ENCODE measurements around the gene PRRT2. TPM values are rescaled to one million over a fixed set of nuclear protein-coding genes. Genes with fewer than 3 reads are reported as not detected.

PRRT2 gene
- total and polyA plus RNA-seq, 10 of the 15 experiments (the other 5 are each of a cell fraction or from before 2014, with no cell fraction given), result 0.08 to 0.49 (median 0.12) TPM; not detected in 4

- H3K4me2 ChIP-seq (ENCODE audit: control insufficient read depth, insufficient read depth), result peak overlapping the region; percentile 96
- ChIA-PET CTCF (interaction anchor here (1.0 to 8.3 kb wide), 4 partner anchors 13 to 194 kb away, joined by 4 to 99 read pairs (median 14); no protein-coding TSS in a partner anchor), RAD21 (ENCODE audit: unreplicated experiment) (interaction anchor here (0.6 to 7.9 kb wide), 6 partner anchors 14 to 837 kb away, joined by 3 to 51 read pairs (median 6); partner anchors contain the start of gene LAT), SMC1A (ENCODE audit: uncharacterized antibody, unreplicated experiment) (interaction anchor here (0.9 to 7.8 kb wide), 2 partner anchors 27 to 211 kb away, joined by 4 to 48 read pairs; no protein-coding TSS in a partner anchor), POLR2A (interaction anchor here (0.5 to 5.5 kb wide), 12 partner anchors 10 to 1364 kb away, joined by 3 to 40 read pairs (median 5); partner anchors contain the start of genes ALDOA, C16orf54, CDIPT and KIF22)
- H2AFZ ChIP-seq (ENCODE audit: control insufficient read depth, low read depth, low read length), result no peak overlapping the region
- H3K36me3 ChIP-seq (ENCODE audit: control insufficient read depth in 2 of 2, insufficient read depth in 2 of 2, low read length in 1 of 2), result peaks cover 0 to 2% of the 10 kb centered on the region in 2 experiments; a peak in 1 of 4 replicates
- in situ Hi-C loops (cut with MboI) (no loop called here), intact Hi-C loops (cut with micrococcal nuclease; ENCODE audit: unreplicated experiment) (loop anchor here (5.0 kb wide), 1 partner anchor 41 kb away; the partner anchor contains the start of gene CDIPT)
- no peak for TF ChIP-seq IRF5 (IDR thresholded peaks at IDR 0.05; ENCODE audit: borderline replicate concordance)
- DNase-seq (ENCODE audit: low read depth, low spot score) (no peak), FAIRE-seq (no peak), ATAC-seq (no peak)
- H3K9me3 ChIP-seq (replicated peaks; ENCODE audit: control insufficient read depth, insufficient read depth, low read length), result no peaks in the 10 kb centered on the region
- H3K4me3 ChIP-seq, result peak overlapping the region; percentile 94
- 63% methylated on average over 7 of the region's 7 CpGs for WGBS (ENCODE audit: insufficient coverage, insufficient replicate concordance, low lambda C conversion rate, missing lambda C conversion rate)
- no peaks in the 10 kb centered on the region for H3K27me3 ChIP-seq (replicated peaks in 1 of 2; ENCODE audit: control insufficient read depth in 2 of 2, insufficient read depth in 2 of 2, low read length in 1 of 2)
- peaks cover 65% of the 10 kb centered on the region for H3K79me2 ChIP-seq (ENCODE audit: control insufficient read depth, insufficient read depth, low read length)
- H3K4me1 ChIP-seq (ENCODE audit: control insufficient read depth, insufficient read depth, low read length), result peaks cover 22% of the 10 kb centered on the region
- peak overlapping the region; percentile 91 for H3K27ac ChIP-seq (ENCODE audit: control insufficient read depth, insufficient read depth)
- H4K20me1 ChIP-seq (ENCODE audit: control insufficient read depth, insufficient read depth), result 0 out of 2 replicates have a peak, but pooled peaks cover 3% of the 10 kb centered on the region
- BruUV-seq (replicated peaks), result no TSS peak
- peak overlapping the region; percentile 91 for H3K9ac ChIP-seq (ENCODE audit: control insufficient read depth, insufficient read depth, low read length)
These were observed 9.7 kb downstream of the PRRT2 start for GRCh38 chr16:29821643-29822115.

- FAIRE-seq (no peak), DNase-seq (ENCODE audit: low read depth, low spot score) (no peak), ATAC-seq (no peak)
- Histone ChIP-seq H3K9ac (ENCODE audit: control insufficient read depth, insufficient read depth, low read length) (peak overlapping the region; percentile 46; the same call in 1 of the 2 replicates), H3K4me2 (ENCODE audit: control insufficient read depth, insufficient read depth) (peak overlapping the region; percentile 70), H3K4me1 (ENCODE audit: control insufficient read depth, insufficient read depth, low read length) (peaks cover 13% of the 10 kb centered on the region), H3K4me3 (no peak overlapping the region), H3K27ac (ENCODE audit: control insufficient read depth, insufficient read depth) (peak overlapping the region; percentile 16), H3K9me3 (replicated peaks; ENCODE audit: control insufficient read depth, insufficient read depth, low read length) (no peaks in the 10 kb centered on the region), H3K27me3 (replicated peaks in 1 of 2; ENCODE audit: control insufficient read depth in 2 of 2, insufficient read depth in 2 of 2, low read length in 1 of 2) (no peaks in the 10 kb centered on the region), H2AFZ (ENCODE audit: control insufficient read depth, low read depth, low read length) (no peak overlapping the region), H4K20me1 (ENCODE audit: control insufficient read depth, insufficient read depth) (0 out of 2 replicates have a peak, but pooled peaks cover 3% of the 10 kb centered on the region), H3K79me2 (ENCODE audit: control insufficient read depth, insufficient read depth, low read length) (peaks cover 49% of the 10 kb centered on the region), H3K36me3 (ENCODE audit: control insufficient read depth in 2 of 2, insufficient read depth in 2 of 2, low read length in 1 of 2) (no peaks in the 10 kb centered on the region; a peak in 1 of 4 replicates)
- RAD21 ChIA-PET (ENCODE audit: unreplicated experiment), result interaction anchor here (1.1 kb wide), 1 partner anchor 23 kb away, joined by 4 read pairs; no protein-coding TSS in a partner anchor
- SMC1A ChIA-PET (ENCODE audit: uncharacterized antibody, unreplicated experiment), result interaction anchor here (1.6 kb wide), 1 partner anchor 24 kb away, joined by 12 read pairs; no protein-coding TSS in a partner anchor
- in situ Hi-C loops (cut with MboI) (no loop called here), intact Hi-C loops (cut with micrococcal nuclease; ENCODE audit: unreplicated experiment) (loop anchor here (5.0 kb wide), 1 partner anchor 38 kb away; the partner anchor contains the start of gene CDIPT)
- 77% methylated on average over 7 of the region's 7 CpGs for WGBS (ENCODE audit: insufficient coverage, insufficient replicate concordance, low lambda C conversion rate, missing lambda C conversion rate)
- POLR2A ChIA-PET, result interaction anchor here (0.5 to 1.5 kb wide), 5 partner anchors 17 to 160 kb away, joined by 3 to 7 read pairs (median 3); no protein-coding TSS in a partner anchor
- no TSS peak for BruUV-seq (replicated peaks)
- CTCF ChIA-PET, result interaction anchor here (0.6 to 6.4 kb wide), 3 partner anchors 17 to 33 kb away, joined by 3 to 55 read pairs (median 3); no protein-coding TSS in a partner anchor
- TF ChIP-seq NR2C1 (IDR thresholded peaks at IDR 0.05), result no peak
- TF ChIP-seq HSF1 (IDR thresholded peaks at IDR 0.05; ENCODE audit: low read depth, low read length), result no peak
- TF ChIP-seq MEF2B (IDR thresholded peaks at IDR 0.05; ENCODE audit: partially characterized antibody, poor library complexity, severe bottlenecking), result no peak
- no peak for TF ChIP-seq CHD2 (IDR thresholded peaks at IDR 0.05; ENCODE audit: borderline replicate concordance, low read depth, low read length)
- TF ChIP-seq E2F8 (IDR thresholded peaks at IDR 0.05; ENCODE audit: low read depth, partially characterized antibody), result no peak
- TF ChIP-seq ESRRA (IDR thresholded peaks at IDR 0.05; ENCODE audit: low read length), result no peak
These were observed 12.7 kb downstream of the PRRT2 start for GRCh38 chr16:29824589-29825144.

Measured in GM12878 (cell line).